Measurements from ENCODE around the gene SGTA. TPM values are rescaled to one million over a fixed set of nuclear protein-coding genes. Genes with fewer than 3 reads are reported as not detected.
A peak's percentile ranks its signal among the peaks of the same experiment; 100 is the strongest.

The SGTA gene
- total and polyA plus RNA-seq, 2 of the 13 experiments (the other 11 are each of a cell fraction or from before 2014, with no cell fraction given): 43.9 to 47.4 TPM

DNA sequence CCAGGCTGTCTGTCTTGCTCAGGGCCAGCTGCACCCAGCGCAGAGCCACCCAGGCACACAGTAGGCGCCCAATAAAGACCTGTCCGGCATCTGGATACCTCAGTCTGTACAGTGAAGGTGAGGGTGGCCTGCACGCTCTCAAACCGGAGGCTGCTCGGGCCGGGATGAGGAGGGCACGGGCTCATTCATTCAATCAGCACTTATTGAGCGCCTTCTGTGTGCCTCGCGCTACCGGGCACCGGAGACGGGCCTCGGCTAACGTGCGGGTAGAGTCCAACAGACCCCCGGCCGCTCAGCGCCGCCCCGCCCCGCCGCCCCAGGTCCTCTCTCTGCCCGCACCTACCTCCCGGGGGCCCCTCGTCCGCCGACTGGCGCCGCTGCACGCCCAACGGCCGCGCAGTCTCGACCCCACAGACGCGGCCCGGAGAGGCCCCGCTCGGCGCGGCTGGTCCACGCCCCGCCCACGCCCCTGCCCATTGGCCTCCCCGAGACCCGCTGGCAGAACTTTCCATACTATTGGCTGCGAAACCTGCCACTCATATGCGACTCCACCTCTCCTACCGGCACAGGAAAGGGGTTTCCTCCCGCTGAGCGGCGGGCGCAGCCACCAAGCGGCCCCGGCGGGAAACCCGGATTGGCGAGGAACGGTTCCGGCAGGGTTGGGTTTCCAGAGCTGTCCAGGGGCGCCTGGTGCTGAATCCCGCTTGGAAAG is 43.3 kb downstream of the SGTA start, which contains the start of gene SLC39A3 (continued):
- TF ChIP-seq, protein P1, sequence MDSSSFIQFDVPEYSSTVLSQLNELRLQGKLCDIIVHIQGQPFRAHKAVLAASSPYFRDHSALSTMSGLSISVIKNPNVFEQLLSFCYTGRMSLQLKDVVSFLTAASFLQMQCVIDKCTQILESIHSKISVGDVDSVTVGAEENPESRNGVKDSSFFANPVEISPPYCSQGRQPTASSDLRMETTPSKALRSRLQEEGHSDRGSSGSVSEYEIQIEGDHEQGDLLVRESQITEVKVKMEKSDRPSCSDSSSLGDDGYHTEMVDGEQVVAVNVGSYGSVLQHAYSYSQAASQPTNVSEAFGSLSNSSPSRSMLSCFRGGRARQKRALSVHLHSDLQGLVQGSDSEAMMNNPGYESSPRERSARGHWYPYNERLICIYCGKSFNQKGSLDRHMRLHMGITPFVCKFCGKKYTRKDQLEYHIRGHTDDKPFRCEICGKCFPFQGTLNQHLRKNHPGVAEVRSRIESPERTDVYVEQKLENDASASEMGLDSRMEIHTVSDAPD (CRISPR knock-in tag; IDR thresholded peaks at IDR 0.05): peak; percentile 87
- TF ChIP-seq RBM22 (optimal IDR thresholded peaks at IDR 0.05; ENCODE audit: low read length) (peak; percentile 32), HDAC2 (CRISPR knock-in tag; IDR thresholded peaks at IDR 0.05) (peak; percentile 97), ZNF20 (CRISPR knock-in tag; IDR thresholded peaks at IDR 0.05) (0 out of 2 replicates have a peak, but pooled peaks have one; percentile 83), ZIK1 (CRISPR knock-in tag; IDR thresholded peaks at IDR 0.05; ENCODE audit: borderline replicate concordance, low read depth) (peak; percentile 82; the same call in 1 of the 2 replicates), ZNF577 (CRISPR knock-in tag; IDR thresholded peaks at IDR 0.05; ENCODE audit: borderline replicate concordance, low read depth) (peak; percentile 87; the same call in 1 of the 2 replicates), NFIC (IDR thresholded peaks at IDR 0.05; ENCODE audit: low read length) (no peak), TRIM22 (IDR thresholded peaks at IDR 0.05) (no peak), RXRB (CRISPR knock-in tag; IDR thresholded peaks at IDR 0.05; ENCODE audit: borderline replicate concordance) (peak; percentile 92), FOXK1 (CRISPR knock-in tag; IDR thresholded peaks at IDR 0.05; ENCODE audit: borderline replicate concordance, low read depth) (peak; percentile 89; the same call in 1 of the 2 replicates), GABPA (IDR thresholded peaks at IDR 0.05; ENCODE audit: low read depth, low read length) (peak; percentile 88), GABPA (CRISPR knock-in tag; IDR thresholded peaks at IDR 0.05; ENCODE audit: low read depth) (peak; percentile 96), KMT2A (CRISPR knock-in tag; IDR thresholded peaks at IDR 0.05) (peak; percentile 95), TBL1XR1 (IDR thresholded peaks at IDR 0.05; ENCODE audit: borderline replicate concordance, low read length, partially characterized antibody) (peak; percentile 39), HOXA7 (CRISPR knock-in tag; IDR thresholded peaks at IDR 0.05) (0 out of 2 replicates have a peak, but pooled peaks have one; percentile 51), ZNF724P (CRISPR knock-in tag; IDR thresholded peaks at IDR 0.05; ENCODE audit: borderline replicate concordance) (peak; percentile 47; the same call in 1 of the 2 replicates)
- TF ChIP-seq, protein P2, sequence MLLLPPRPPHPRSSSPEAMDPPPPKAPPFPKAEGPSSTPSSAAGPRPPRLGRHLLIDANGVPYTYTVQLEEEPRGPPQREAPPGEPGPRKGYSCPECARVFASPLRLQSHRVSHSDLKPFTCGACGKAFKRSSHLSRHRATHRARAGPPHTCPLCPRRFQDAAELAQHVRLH (CRISPR knock-in tag; IDR thresholded peaks at IDR 0.05; ENCODE audit: borderline replicate concordance, low read depth): peak; percentile 100
- TF ChIP-seq, protein P3, sequence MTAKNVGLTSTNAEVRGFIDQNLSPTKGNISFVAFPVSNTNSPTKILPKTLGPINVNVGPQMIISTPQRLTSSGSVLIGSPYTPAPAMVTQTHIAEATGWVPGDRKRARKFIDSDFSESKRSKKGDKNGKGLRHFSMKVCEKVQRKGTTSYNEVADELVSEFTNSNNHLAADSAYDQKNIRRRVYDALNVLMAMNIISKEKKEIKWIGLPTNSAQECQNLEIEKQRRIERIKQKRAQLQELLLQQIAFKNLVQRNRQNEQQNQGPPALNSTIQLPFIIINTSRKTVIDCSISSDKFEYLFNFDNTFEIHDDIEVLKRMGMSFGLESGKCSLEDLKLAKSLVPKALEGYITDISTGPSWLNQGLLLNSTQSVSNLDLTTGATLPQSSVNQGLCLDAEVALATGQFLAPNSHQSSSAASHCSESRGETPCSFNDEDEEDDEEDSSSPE (CRISPR knock-in tag; IDR thresholded peaks at IDR 0.05): peak; percentile 84
- TF ChIP-seq, protein P4, sequence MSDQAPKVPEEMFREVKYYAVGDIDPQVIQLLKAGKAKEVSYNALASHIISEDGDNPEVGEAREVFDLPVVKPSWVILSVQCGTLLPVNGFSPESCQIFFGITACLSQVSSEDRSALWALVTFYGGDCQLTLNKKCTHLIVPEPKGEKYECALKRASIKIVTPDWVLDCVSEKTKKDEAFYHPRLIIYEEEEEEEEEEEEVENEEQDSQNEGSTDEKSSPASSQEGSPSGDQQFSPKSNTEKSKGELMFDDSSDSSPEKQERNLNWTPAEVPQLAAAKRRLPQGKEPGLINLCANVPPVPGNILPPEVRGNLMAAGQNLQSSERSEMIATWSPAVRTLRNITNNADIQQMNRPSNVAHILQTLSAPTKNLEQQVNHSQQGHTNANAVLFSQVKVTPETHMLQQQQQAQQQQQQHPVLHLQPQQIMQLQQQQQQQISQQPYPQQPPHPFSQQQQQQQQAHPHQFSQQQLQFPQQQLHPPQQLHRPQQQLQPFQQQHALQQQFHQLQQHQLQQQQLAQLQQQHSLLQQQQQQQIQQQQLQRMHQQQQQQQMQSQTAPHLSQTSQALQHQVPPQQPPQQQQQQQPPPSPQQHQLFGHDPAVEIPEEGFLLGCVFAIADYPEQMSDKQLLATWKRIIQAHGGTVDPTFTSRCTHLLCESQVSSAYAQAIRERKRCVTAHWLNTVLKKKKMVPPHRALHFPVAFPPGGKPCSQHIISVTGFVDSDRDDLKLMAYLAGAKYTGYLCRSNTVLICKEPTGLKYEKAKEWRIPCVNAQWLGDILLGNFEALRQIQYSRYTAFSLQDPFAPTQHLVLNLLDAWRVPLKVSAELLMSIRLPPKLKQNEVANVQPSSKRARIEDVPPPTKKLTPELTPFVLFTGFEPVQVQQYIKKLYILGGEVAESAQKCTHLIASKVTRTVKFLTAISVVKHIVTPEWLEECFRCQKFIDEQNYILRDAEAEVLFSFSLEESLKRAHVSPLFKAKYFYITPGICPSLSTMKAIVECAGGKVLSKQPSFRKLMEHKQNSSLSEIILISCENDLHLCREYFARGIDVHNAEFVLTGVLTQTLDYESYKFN (CRISPR knock-in tag; conservative IDR thresholded peaks at IDR 0.05): peak; percentile 50
- TF ChIP-seq, protein P5, sequence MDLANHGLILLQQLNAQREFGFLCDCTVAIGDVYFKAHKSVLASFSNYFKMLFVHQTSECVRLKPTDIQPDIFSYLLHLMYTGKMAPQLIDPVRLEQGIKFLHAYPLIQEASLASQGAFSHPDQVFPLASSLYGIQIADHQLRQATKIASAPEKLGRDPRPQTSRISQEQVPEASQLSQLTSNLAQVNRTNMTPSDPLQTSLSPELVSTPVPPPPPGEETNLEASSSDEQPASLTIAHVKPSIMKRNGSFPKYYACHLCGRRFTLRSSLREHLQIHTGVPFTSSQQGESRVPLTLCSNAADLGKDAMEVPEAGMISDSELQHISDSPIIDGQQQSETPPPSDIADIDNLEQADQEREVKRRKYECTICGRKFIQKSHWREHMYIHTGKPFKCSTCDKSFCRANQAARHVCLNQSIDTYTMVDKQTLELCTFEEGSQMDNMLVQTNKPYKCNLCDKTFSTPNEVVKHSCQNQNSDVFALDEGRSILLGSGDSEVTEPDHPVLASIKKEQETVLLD (CRISPR knock-in tag; IDR thresholded peaks at IDR 0.05; ENCODE audit: low read depth): peak; percentile 87

Data from HepG2 (cell line).